Memory B cell (primary cell): ENCODE results near the gene IFI16.

Experiments
- ATAC-seq: fragments of 150-1000 bp; cut with Tn5 transposase; 2 replicates; pipeline ENCODE4 v1.10.0; 2021; ENCODE audit warnings: low read depth, mild to moderate bottlenecking, moderate library complexity
- DNase-seq, 2 donors: peaks; one replicate each; pipeline ENCODE4 v3.0.0; 2022; ENCODE audit warnings: low spot score in 2 of 2
- H3K27ac Mint-ChIP-seq: one replicate; pipeline ENCODE4 v1.8.0; 2022; ENCODE audit warnings: mild to moderate bottlenecking, moderate library complexity, mixed read lengths
- H3K27me3 Mint-ChIP-seq: one replicate; pipeline ENCODE4 v1.8.0; 2022; ENCODE audit warnings: mixed read lengths
- H3K36me3 Mint-ChIP-seq: one replicate; pipeline ENCODE4 v1.8.0; 2022; ENCODE audit warnings: mild to moderate bottlenecking, mixed read lengths
- H3K4me1 Mint-ChIP-seq: one replicate; pipeline ENCODE4 v1.8.0; 2022; ENCODE audit warnings: mixed read lengths
- H3K4me3 Mint-ChIP-seq: one replicate; pipeline ENCODE4 v1.8.0; 2022; ENCODE audit warnings: mild to moderate bottlenecking, moderate library complexity, mixed read lengths
- H3K9me3 Mint-ChIP-seq: one replicate; pipeline ENCODE4 v1.8.0; 2022; ENCODE audit warnings: mixed read lengths

The IFI16 gene

DNA sequence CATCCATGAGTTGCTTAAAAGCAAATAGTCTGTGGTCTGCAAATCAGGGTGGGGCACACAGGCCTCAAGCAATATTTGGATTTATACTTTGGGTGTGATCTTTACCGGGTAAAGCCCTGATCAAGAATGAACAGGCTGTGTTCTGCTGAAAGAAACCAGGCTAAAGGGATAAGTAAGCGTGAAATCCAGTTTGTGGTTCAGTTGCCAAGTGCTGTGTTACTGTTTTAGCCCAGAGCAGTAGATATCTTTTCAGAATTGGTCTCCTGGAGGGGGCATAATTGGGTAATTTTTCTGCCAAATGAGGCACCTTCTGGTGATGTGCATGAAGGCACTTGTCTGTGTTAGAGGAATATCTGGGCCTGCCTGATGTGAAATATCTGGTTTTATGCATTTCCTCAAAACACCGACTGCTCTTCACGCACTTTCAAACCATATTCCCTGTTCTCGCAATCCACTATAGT is 45.5 kb downstream of the IFI16 start:
- peak overlapping the region; percentile 37 for H3K4me3 Mint-ChIP-seq
- peak overlapping the region; percentile 83 for H3K27ac Mint-ChIP-seq
- peak in 1 of 2 donors; percentile 26 for DNase-seq
- peaks cover 57% of the 10 kb centered on the region for H3K4me1 Mint-ChIP-seq
- no peaks in the 10 kb centered on the region for H3K9me3 Mint-ChIP-seq
- peak; percentile 89 for ATAC-seq
- H3K36me3 Mint-ChIP-seq = peaks cover 64% of the 10 kb centered on the region
- no peaks in the 10 kb centered on the region for H3K27me3 Mint-ChIP-seq

- no peaks in the 10 kb centered on the region for H3K27me3 Mint-ChIP-seq
- H3K27ac Mint-ChIP-seq = peak overlapping the region; percentile 83
- H3K9me3 Mint-ChIP-seq = no peaks in the 10 kb centered on the region
- ATAC-seq = no peak
- DNase-seq = no peak
- H3K4me3 Mint-ChIP-seq = peak overlapping the region; percentile 4
- peaks cover 58% of the 10 kb centered on the region for H3K36me3 Mint-ChIP-seq
- peaks cover 53% of the 10 kb centered on the region for H3K4me1 Mint-ChIP-seq
Observed at GRCh38 chr1:159056069-159056698, 46.5 kb downstream of the IFI16 start.

GRCh38 chr1:159058751-159059150 is 49.0 kb downstream of the IFI16 start:
- Mint-ChIP-seq H3K27me3 (no peaks in the 10 kb centered on the region), H3K9me3 (no peaks in the 10 kb centered on the region), H3K36me3 (peaks cover 60% of the 10 kb centered on the region), H3K4me1 (peaks cover 40% of the 10 kb centered on the region), H3K4me3 (no peak overlapping the region), H3K27ac (no peak overlapping the region)
- no peak for DNase-seq
- ATAC-seq = no peak

DNA sequence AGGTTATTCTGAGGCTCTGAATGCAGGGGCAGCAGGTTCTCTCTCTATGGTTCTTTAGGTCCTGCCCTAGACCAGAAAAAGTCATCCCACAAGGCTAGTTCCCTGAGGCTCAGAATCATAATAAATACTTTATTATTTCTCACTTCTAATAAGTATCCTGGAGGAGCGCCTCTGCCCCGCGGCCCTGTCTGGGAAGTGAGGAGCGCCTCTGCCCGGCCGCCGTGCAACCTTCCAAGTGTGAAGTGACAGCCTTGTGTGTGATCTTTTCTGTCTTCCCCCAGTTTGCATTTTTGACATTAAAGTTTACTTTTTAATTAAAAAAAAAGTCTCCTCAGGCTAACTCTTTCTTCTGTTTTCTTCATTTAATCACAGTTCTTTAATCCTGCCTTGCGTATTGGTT is 55.4 kb downstream of the IFI16 start:
- Mint-ChIP-seq H3K27me3 (no peaks in the 10 kb centered on the region), H3K4me3 (no peak overlapping the region), H3K36me3 (peaks cover 41% of the 10 kb centered on the region), H3K4me1 (peaks cover 40% of the 10 kb centered on the region), H3K9me3 (no peaks in the 10 kb centered on the region), H3K27ac (peak overlapping the region; percentile 45)
- no peak for ATAC-seq
- DNase-seq = no peak

GRCh38 chr1:159066108-159066507 is 56.4 kb downstream of the IFI16 start:
- Mint-ChIP-seq H3K27ac (peak overlapping the region; percentile 91), H3K4me3 (peak overlapping the region; percentile 64), H3K4me1 (peaks cover 46% of the 10 kb centered on the region), H3K9me3 (no peaks in the 10 kb centered on the region), H3K27me3 (no peaks in the 10 kb centered on the region), H3K36me3 (peaks cover 45% of the 10 kb centered on the region)
- DNase-seq (no peak), ATAC-seq (no peak)

- Mint-ChIP-seq H3K27me3 (no peaks in the 10 kb centered on the region), H3K36me3 (peaks cover 41% of the 10 kb centered on the region), H3K9me3 (no peaks in the 10 kb centered on the region), H3K4me1 (peaks cover 54% of the 10 kb centered on the region), H3K27ac (peak overlapping the region; percentile 91), H3K4me3 (peak overlapping the region; percentile 67)
- DNase-seq (peak; percentile 43 to 72), ATAC-seq (peak; percentile 83)
Observed at GRCh38 chr1:159067699-159068621, 58.3 kb downstream of the IFI16 start.

DNA sequence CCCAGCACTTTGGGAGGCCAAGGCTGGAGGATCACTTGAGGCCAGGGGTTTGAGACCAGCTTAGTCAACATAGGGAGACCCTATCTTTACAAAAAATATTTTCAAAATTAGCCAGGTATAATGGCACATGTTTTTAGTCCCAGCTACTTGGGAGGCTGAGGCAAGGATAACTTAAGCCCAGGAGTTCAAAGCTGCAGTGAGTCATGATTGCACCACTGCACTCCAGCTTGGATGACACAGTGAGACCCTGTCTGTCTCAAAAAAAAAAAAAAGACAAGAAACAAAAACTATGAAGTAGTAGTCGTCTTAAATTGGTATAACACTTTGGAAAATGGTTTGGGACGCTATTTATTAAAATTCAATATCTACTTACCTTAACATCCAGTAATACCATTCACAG is 59.2 kb downstream of the IFI16 start:
- Mint-ChIP-seq H3K27ac (peak overlapping the region; percentile 91), H3K36me3 (peaks cover 37% of the 10 kb centered on the region), H3K4me1 (peaks cover 58% of the 10 kb centered on the region), H3K27me3 (no peaks in the 10 kb centered on the region), H3K4me3 (no peak overlapping the region), H3K9me3 (no peaks in the 10 kb centered on the region)
- DNase-seq (no peak), ATAC-seq (no peak)

GRCh38 chr1:159071970-159072582 is 62.4 kb downstream of the IFI16 start:
- peaks cover 27% of the 10 kb centered on the region for H3K36me3 Mint-ChIP-seq
- H3K9me3 Mint-ChIP-seq = no peaks in the 10 kb centered on the region
- peak overlapping the region; percentile 82 for H3K4me3 Mint-ChIP-seq
- H3K4me1 Mint-ChIP-seq = peaks cover 44% of the 10 kb centered on the region
- H3K27ac Mint-ChIP-seq = peak overlapping the region; percentile 86
- ATAC-seq = no peak
- no peaks in the 10 kb centered on the region for H3K27me3 Mint-ChIP-seq
- peak in 1 of 2 donors; percentile 29 for DNase-seq

- H3K4me3 Mint-ChIP-seq = peak within 1 kb of the TSS; percentile 98
- H3K27me3 Mint-ChIP-seq = no peaks in the 10 kb centered on the region
- DNase-seq = peak; percentile 46 to 69
- peak; percentile 78 for ATAC-seq
- H3K36me3 Mint-ChIP-seq = peaks cover 15% of the 10 kb centered on the region
- no peaks in the 10 kb centered on the region for H3K9me3 Mint-ChIP-seq
- peaks cover 33% of the 10 kb centered on the region for H3K4me1 Mint-ChIP-seq
- H3K27ac Mint-ChIP-seq = peak within 1 kb of the TSS; percentile 99
Observed at GRCh38 chr1:159076438-159077119, 66.9 kb downstream of the IFI16 start, which contains the start of gene AIM2. Gene AIM2 (minus strand): TSS chr1:159076766. CDS start chr1:159073499, 3,267 bp downstream.

DNA sequence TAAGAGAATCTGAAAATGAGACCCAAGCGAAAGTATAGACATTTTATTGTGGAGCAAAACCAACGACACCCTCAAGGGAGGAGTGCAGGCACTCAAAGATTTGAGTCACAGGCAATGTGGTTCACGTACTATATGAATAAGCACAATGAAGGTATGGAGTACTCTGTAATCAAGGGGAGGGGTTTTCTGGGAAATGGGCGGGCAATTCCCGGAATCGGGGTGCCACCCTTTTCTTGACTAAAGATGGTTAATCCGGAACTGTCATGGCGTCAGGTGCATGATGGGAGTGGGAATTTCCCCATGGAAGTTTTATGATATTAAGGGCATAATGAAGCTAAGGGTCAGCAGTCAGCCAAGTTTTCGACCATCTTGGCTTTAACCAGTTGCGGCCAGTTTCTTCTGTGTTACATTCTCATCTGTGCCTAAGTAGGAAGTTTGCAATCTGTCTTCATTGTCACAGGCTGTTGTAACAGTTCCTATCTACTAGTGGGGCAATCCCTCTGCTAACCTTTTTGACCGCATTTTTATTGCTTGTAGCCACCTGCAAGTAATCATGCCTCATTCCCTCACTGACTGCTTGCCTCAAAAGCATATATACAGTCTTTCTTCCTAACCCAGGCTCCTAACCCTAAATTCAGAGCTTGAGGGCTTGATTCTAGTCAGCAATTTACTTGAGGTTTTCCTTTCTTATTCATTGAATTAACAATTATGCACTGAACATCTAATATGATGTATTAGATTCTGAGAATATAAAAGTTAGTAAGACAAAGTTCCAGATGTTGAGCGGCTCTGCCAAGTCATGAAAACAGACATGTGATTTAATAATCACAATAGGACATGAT is 67.6 kb downstream of the IFI16 start:
- Mint-ChIP-seq H3K27ac (peak overlapping the region; percentile 99), H3K4me3 (peak overlapping the region; percentile 98), H3K9me3 (no peaks in the 10 kb centered on the region), H3K27me3 (no peaks in the 10 kb centered on the region), H3K36me3 (peaks cover 13% of the 10 kb centered on the region), H3K4me1 (peaks cover 27% of the 10 kb centered on the region)
- DNase-seq (peak; percentile 69 to 77), ATAC-seq (peak; percentile 66)

DNA sequence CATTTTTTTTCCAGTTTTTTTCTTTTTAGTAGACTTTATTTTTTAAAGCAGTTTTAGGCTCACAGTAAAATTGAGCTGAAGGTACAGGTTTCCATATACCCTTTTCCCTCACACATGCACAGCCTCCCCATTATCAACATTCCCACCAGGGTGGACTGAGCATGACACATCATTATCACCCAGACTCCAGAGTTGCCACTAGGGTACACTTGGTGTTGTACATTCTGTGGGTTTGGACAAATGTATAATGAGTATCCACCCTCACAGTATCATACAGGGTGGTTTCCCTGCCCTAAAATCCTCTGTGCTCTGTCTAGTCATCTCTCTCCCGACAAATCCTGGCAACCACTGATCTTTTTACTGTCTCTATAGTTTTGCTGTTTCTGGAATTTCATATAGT is 69.8 kb downstream of the IFI16 start:
- ATAC-seq (no peak), DNase-seq (no peak)
- H3K27me3 Mint-ChIP-seq = no peaks in the 10 kb centered on the region
- H3K9me3 Mint-ChIP-seq = no peaks in the 10 kb centered on the region
- no peak overlapping the region for H3K27ac Mint-ChIP-seq
- no peak overlapping the region for H3K4me3 Mint-ChIP-seq
- peaks cover 18% of the 10 kb centered on the region for H3K4me1 Mint-ChIP-seq
- peaks cover 4% of the 10 kb centered on the region for H3K36me3 Mint-ChIP-seq

- H3K27me3 Mint-ChIP-seq = no peaks in the 10 kb centered on the region
- DNase-seq = no peak
- H3K4me3 Mint-ChIP-seq = no peak overlapping the region
- H3K27ac Mint-ChIP-seq = no peak overlapping the region
- H3K4me1 Mint-ChIP-seq = peaks cover 18% of the 10 kb centered on the region
- H3K36me3 Mint-ChIP-seq = no peaks in the 10 kb centered on the region
- H3K9me3 Mint-ChIP-seq = no peaks in the 10 kb centered on the region
- no peak for ATAC-seq
Observed at GRCh38 chr1:159081626-159082025, 71.9 kb downstream of the IFI16 start.

GRCh38 chr1:159083013-159083412 is 73.3 kb downstream of the IFI16 start:
- DNase-seq (no peak), ATAC-seq (no peak)
- no peaks in the 10 kb centered on the region for H3K27me3 Mint-ChIP-seq
- H3K36me3 Mint-ChIP-seq = peaks cover 2% of the 10 kb centered on the region
- H3K4me3 Mint-ChIP-seq = no peak overlapping the region
- H3K9me3 Mint-ChIP-seq = no peaks in the 10 kb centered on the region
- peaks cover 13% of the 10 kb centered on the region for H3K4me1 Mint-ChIP-seq
- no peak overlapping the region for H3K27ac Mint-ChIP-seq
